RKO (cell line): ENCODE measurements around the gene HOXB3.

ENCODE experiments used
- DNase-seq: peaks from one replicate; pipeline ENCODE4 v3.0.0-alpha.2; 2016; ENCODE audit warnings: low spot score

HOXB3 gene

GRCh38 chr17:48597778-48598631 is 8.0 kb upstream of the HOXB3 start:
- peak; percentile 78 for DNase-seq

GRCh38 chr17:48597528-48597777 is 7.4 kb upstream of the HOXB3 start:
- DNase-seq = no peak

- DNase-seq = peak; percentile 36
Observed at GRCh38 chr17:48596735-48597527, 6.9 kb upstream of the HOXB3 start.

- no peak for DNase-seq
Observed at GRCh38 chr17:48596000-48596734, 6.1 kb upstream of the HOXB3 start.

- no peak for DNase-seq
Observed at GRCh38 chr17:48595278-48595999, 5.4 kb upstream of the HOXB3 start.

GRCh38 chr17:48594538-48595277 is 4.7 kb upstream of the HOXB3 start:
- no peak for DNase-seq

- DNase-seq = peak; percentile 52
Observed at GRCh38 chr17:48593840-48594537, 3.9 kb upstream of the HOXB3 start.

- no peak for DNase-seq
Observed at GRCh38 chr17:48593126-48593829, 3.2 kb upstream of the HOXB3 start, which contains the start of gene HOXB5. HOXB5 (minus strand) TSS chr17:48593779; CDS start chr17:48593682, 97 bp downstream.

- DNase-seq = no peak
Observed at GRCh38 chr17:48592577-48592976, 2.5 kb upstream of the HOXB3 start.

- no peak for DNase-seq
Observed at GRCh38 chr17:48592057-48592514, 2.0 kb upstream of the HOXB3 start.

- DNase-seq = no peak
Observed at GRCh38 chr17:48591255-48592056, 1.4 kb upstream of the HOXB3 start.

GRCh38 chr17:48590607-48591161 is 643 bp upstream of the HOXB3 start:
- DNase-seq = no peak

GRCh38 chr17:48589060-48589830 is 796 bp downstream of the HOXB3 start:
- no peak for DNase-seq

- DNase-seq = no peak
Observed at GRCh38 chr17:48588528-48588927, 1.5 kb downstream of the HOXB3 start.

GRCh38 chr17:48588074-48588415 is 2.0 kb downstream of the HOXB3 start:
- no peak for DNase-seq

- DNase-seq = no peak
Observed at GRCh38 chr17:48587276-48588073, 2.6 kb downstream of the HOXB3 start.
